SK-N-SH (cell line): ENCODE data around the gene COX7A2.

Experiments used
- CHD2 ChIP-seq: fragments of 150-350 bp; IDR thresholded peaks from 2 replicates; pipeline ENCODE4 v1.6.1; 2018; ENCODE audit warnings: low read length; ENCODE audit not compliant: partially characterized antibody
- EZH2phosphoT487 ChIP-seq: fragments of 200-600 bp; sonication (generic); IDR thresholded peaks from 2 replicates; pipeline ENCODE4 v1.6.1; 2017; ENCODE audit warnings: low read depth, mixed run types, mild to moderate bottlenecking, antibody characterized with exemption, moderate library complexity, borderline replicate concordance
- RXRA ChIP-seq: IDR thresholded peaks from 2 replicates; pipeline ENCODE4 v1.4.0; 2012; ENCODE audit warnings: low read depth, mild to moderate bottlenecking, borderline replicate concordance
- SIN3A ChIP-seq: IDR thresholded peaks from 2 replicates; pipeline ENCODE4 v1.6.1; 2012; ENCODE audit warnings: low read depth, mild to moderate bottlenecking, low read length, moderate library complexity, borderline replicate concordance
- TF ChIP-seq, protein P1 (sequence below): fragments of 200-600 bp; sonication (generic); IDR thresholded peaks from 2 replicates; pipeline ENCODE4 v1.6.1; 2017; ENCODE audit warnings: antibody characterized with exemption, mild to moderate bottlenecking, moderate library complexity
- TF ChIP-seq, protein P2 (sequence below): fragments of 150-350 bp; IDR thresholded peaks from 2 replicates; pipeline ENCODE4 v1.6.1; 2017; ENCODE audit warnings: antibody characterized with exemption, low read length, low read depth, borderline replicate concordance
- TF ChIP-seq, protein P3 (sequence below): IDR thresholded peaks from 2 replicates; pipeline ENCODE4 v1.6.1; 2012; ENCODE audit warnings: mild to moderate bottlenecking, low read depth, low read length, moderate library complexity

DNA sequence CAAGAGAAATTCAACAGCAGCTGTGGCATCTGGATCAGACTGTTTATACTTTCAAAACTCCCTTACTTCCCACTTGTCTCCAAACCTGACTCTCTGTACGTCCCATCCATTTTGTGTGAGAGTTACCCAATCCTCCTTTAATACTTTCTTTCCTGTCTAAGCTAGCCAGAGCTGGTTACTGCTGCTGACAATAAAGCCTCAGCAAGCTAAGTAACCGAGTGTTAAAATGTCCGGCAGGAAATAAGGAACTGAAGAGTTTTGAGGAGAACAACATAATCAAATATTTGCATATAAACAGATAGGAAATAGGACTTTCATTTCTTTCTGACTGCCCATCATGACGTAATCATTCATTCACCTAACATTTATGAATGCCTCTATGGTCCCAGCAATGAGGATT lies 29.4 kb upstream of the COX7A2 start:
- TF ChIP-seq, protein P1, sequence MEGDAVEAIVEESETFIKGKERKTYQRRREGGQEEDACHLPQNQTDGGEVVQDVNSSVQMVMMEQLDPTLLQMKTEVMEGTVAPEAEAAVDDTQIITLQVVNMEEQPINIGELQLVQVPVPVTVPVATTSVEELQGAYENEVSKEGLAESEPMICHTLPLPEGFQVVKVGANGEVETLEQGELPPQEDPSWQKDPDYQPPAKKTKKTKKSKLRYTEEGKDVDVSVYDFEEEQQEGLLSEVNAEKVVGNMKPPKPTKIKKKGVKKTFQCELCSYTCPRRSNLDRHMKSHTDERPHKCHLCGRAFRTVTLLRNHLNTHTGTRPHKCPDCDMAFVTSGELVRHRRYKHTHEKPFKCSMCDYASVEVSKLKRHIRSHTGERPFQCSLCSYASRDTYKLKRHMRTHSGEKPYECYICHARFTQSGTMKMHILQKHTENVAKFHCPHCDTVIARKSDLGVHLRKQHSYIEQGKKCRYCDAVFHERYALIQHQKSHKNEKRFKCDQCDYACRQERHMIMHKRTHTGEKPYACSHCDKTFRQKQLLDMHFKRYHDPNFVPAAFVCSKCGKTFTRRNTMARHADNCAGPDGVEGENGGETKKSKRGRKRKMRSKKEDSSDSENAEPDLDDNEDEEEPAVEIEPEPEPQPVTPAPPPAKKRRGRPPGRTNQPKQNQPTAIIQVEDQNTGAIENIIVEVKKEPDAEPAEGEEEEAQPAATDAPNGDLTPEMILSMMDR, result no peak
- TF ChIP-seq, protein P2, sequence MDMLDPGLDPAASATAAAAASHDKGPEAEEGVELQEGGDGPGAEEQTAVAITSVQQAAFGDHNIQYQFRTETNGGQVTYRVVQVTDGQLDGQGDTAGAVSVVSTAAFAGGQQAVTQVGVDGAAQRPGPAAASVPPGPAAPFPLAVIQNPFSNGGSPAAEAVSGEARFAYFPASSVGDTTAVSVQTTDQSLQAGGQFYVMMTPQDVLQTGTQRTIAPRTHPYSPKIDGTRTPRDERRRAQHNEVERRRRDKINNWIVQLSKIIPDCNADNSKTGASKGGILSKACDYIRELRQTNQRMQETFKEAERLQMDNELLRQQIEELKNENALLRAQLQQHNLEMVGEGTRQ, result no peak
- TF ChIP-seq EZH2phosphoT487 (no peak), SIN3A (no peak), RXRA (no peak), CHD2 (no peak)
- TF ChIP-seq, protein P3, sequence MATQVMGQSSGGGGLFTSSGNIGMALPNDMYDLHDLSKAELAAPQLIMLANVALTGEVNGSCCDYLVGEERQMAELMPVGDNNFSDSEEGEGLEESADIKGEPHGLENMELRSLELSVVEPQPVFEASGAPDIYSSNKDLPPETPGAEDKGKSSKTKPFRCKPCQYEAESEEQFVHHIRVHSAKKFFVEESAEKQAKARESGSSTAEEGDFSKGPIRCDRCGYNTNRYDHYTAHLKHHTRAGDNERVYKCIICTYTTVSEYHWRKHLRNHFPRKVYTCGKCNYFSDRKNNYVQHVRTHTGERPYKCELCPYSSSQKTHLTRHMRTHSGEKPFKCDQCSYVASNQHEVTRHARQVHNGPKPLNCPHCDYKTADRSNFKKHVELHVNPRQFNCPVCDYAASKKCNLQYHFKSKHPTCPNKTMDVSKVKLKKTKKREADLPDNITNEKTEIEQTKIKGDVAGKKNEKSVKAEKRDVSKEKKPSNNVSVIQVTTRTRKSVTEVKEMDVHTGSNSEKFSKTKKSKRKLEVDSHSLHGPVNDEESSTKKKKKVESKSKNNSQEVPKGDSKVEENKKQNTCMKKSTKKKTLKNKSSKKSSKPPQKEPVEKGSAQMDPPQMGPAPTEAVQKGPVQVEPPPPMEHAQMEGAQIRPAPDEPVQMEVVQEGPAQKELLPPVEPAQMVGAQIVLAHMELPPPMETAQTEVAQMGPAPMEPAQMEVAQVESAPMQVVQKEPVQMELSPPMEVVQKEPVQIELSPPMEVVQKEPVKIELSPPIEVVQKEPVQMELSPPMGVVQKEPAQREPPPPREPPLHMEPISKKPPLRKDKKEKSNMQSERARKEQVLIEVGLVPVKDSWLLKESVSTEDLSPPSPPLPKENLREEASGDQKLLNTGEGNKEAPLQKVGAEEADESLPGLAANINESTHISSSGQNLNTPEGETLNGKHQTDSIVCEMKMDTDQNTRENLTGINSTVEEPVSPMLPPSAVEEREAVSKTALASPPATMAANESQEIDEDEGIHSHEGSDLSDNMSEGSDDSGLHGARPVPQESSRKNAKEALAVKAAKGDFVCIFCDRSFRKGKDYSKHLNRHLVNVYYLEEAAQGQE, result no peak
